A673 (cell line): Measurements from ENCODE around the gene FIS1.

Experiments used
- EZH2 ChIP-seq: fragments of 200-600 bp; sonication (generic); IDR thresholded peaks from 2 replicates; pipeline ENCODE4 v1.6.1; 2017; ENCODE audit warnings: borderline replicate concordance, low read depth, mild to moderate bottlenecking, mixed read lengths, antibody characterized with exemption, low read length; ENCODE audit not compliant: poor library complexity, severe bottlenecking
- TF ChIP-seq, protein P1 (sequence below): fragments of 300-800, 200-600 bp; sonication (generic); conservative IDR thresholded peaks from 2 replicates; pipeline ENCODE4 v1.5.1; 2017; ENCODE audit warnings: low read depth, mild to moderate bottlenecking, antibody characterized with exemption, low read length, moderate library complexity, mixed read lengths

- TF ChIP-seq EZH2 = no peak
- TF ChIP-seq, protein P1, sequence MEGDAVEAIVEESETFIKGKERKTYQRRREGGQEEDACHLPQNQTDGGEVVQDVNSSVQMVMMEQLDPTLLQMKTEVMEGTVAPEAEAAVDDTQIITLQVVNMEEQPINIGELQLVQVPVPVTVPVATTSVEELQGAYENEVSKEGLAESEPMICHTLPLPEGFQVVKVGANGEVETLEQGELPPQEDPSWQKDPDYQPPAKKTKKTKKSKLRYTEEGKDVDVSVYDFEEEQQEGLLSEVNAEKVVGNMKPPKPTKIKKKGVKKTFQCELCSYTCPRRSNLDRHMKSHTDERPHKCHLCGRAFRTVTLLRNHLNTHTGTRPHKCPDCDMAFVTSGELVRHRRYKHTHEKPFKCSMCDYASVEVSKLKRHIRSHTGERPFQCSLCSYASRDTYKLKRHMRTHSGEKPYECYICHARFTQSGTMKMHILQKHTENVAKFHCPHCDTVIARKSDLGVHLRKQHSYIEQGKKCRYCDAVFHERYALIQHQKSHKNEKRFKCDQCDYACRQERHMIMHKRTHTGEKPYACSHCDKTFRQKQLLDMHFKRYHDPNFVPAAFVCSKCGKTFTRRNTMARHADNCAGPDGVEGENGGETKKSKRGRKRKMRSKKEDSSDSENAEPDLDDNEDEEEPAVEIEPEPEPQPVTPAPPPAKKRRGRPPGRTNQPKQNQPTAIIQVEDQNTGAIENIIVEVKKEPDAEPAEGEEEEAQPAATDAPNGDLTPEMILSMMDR = no peak
Observed at GRCh38 chr7:101269664-101270063, 24.8 kb upstream of the FIS1 start.
